Suprapubic skin (tissue), 4 donors: ENCODE results near the gene KRTAP5-11.

Source experiments
- CTCF ChIP-seq, 2 donors: fragments of 200-600 bp in 1 of 2; fragments of 450-650 bp in 1 of 2; sonication (generic) in 1 of 2; IDR thresholded peaks; one replicate each; pipeline ENCODE4 v1.5.1; 2016 to 2019; ENCODE audit warnings: antibody characterized with exemption in 2 of 2, mild to moderate bottlenecking in 1 of 2, moderate library complexity in 1 of 2
- EP300 ChIP-seq: sonication (generic); formaldehyde crosslinking; IDR thresholded peaks from one replicate; pipeline ENCODE4 v1.6.1; 2017; ENCODE audit warnings: antibody characterized with exemption
- POLR2A ChIP-seq, 2 donors: fragments of 450-650 bp; IDR thresholded peaks; one replicate each; pipeline ENCODE4 v1.6.1; 2017; ENCODE audit warnings: antibody characterized with exemption in 2 of 2, mild to moderate bottlenecking in 2 of 2, moderate library complexity in 2 of 2
- POLR2AphosphoS5 ChIP-seq, 3 donors: sonication (generic); formaldehyde crosslinking; IDR thresholded peaks; one replicate each; pipeline ENCODE4 v1.6.1; 2017; ENCODE audit warnings: antibody characterized with exemption in 3 of 3

- TF ChIP-seq POLR2A (IDR thresholded peaks at IDR 0.05) (no peak), CTCF (IDR thresholded peaks at IDR 0.05) (no peak), POLR2AphosphoS5 (IDR thresholded peaks at IDR 0.05) (no peak), EP300 (no peak)
These were observed 43.7 kb downstream of the KRTAP5-11 start for GRCh38 chr11:71539017-71539416.
